Cerebellar cortex (tissue), 1 donor: ENCODE results near the gene POMZP3.
"Not testable (repeated sequence)": the region's sequence is repeated elsewhere in the genome, so short reads cannot be mapped to it uniquely, and the experiment has no call there.

Experiments
- DNase-seq: peaks from one replicate; pipeline ENCODE4 v3.0.0-alpha.2; 2015; ENCODE audit warnings: low spot score

POMZP3 gene

DNA sequence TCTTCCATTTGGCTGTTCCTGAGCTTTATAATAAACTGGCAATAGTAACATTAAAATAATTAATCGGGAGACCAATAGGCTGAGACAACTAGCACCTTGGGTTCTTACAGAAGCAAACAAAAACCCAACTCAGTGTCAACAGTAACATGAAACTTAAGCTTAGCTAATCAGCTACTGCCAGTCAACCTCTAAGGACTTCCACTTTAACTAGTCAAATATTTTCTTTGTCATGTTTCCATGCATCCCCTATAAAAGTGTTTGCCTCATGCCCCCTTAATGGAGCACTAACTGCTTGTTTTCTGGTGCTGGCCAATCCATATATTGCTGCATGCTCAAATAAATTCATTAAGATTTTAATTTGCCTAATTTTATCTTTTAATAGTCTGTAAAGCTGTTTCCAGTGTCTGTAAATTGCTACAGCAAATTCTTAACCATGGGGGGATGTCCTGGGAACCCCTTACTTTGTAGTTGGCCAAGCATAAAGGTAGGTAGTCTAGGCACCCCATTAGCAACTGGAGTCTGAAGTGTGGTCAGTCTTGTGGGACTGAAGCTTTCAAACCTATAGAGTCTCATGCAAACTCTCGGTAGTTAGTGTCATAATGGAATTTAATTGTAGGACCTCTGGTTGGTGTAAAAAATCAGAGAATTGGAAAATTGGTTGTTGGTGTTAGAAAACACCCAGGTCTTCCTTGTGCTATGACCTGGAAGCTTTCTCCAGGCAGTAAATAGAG lies 40.3 kb downstream of the POMZP3 start:
- not testable (repeated sequence) for DNase-seq

DNA sequence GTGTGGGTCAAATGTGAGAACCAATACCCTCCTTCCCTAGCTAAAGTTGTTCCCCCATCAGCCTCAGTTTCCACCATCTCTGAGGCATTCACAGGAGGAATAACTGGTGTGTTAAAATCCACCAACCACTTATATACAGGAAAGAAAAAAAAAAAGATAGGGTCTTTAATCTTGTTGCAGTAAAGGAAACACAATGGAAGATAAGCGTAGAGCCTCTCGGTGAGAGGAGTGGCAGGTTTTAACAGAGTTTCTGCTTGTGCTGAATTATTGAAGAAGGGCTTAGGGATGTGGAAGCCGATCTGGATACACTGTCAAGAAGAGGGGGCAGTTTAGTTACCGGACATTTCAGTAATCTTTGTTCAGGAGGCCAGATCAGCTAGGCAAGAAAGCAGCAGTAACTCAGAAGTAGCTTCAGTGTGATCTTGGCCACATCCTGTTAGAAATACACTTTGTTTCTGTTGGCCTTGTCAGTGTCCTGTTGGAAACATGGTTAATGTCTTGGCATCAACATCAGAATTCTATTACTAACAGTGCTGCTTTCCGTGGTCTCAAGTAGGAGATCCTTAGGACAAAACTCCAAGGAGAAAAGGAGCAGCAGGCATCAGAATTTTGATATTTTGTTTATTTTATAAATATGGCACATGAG lies 43.3 kb downstream of the POMZP3 start:
- not testable (repeated sequence) for DNase-seq

DNA sequence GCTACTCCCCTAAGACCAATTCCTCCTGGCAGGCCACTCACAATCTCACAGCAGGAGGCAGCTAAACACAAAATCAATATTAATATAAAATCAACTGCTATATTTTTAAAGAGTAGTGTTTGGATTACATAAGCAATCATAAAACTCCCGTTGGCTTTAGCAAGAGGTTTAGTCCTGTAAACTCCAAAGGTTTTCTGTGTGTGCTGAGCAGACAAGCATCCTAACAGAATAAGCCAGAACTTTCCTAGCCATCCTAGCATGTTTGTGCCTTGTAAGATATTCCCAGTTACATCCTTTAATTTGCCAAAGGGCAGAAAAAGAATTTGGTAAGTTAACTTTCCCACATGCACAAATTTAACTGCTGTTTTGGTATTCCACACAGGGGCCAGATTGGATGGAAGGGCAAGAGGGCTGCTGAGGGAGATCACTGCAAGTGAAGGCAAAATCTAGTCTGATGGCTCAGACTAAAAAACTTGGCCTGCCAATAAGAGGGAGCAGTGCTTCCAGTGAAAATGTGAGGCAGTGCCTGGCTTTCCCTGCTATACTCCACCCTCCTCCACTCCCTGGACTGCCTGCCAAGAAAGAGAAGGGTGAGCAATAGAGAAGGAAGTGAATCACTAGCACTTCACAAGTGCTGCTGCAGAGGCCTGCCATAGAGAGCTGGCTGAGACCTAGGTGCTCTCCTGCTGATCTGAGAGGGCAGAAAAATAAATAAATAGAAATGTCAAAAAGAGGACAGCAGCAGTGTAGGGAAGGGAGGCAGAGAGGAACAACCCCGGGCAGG lies 44.0 kb downstream of the POMZP3 start:
- peak; percentile 42 for DNase-seq

DNA sequence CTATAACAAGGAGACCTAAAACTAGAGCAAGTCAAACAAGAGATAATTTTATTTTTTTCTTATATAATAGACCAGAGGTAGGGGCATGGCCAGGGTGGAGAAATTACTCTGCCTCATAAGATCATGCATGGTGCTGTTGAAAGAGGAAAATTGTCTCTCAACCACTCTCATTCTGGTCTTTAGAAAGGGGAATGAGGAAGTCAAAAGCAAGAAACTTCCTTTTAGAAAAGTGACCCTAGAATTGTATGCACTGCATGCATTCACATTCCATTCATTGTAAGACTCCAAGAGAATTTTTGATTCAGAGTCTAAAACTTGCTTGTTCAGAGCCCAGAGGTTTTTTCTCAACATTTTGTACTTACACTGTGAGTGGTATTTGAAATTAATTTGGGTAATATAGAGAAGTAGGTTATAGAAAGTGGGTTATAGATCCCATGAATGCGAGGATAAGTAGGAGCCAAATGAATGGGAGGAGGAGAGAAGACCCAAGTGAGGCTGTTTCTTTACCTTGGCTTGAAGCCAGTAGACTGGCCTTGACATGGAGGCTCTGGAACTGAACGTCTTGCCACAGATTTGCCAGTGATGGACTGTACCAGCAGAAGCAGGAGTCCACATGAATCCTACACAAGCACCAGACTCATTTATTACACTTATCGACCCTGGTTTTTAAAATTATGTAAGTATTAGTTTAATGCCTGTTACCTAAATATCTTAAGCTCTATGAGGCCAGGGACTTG lies 51.0 kb downstream of the POMZP3 start:
- not testable (repeated sequence) for DNase-seq

DNA sequence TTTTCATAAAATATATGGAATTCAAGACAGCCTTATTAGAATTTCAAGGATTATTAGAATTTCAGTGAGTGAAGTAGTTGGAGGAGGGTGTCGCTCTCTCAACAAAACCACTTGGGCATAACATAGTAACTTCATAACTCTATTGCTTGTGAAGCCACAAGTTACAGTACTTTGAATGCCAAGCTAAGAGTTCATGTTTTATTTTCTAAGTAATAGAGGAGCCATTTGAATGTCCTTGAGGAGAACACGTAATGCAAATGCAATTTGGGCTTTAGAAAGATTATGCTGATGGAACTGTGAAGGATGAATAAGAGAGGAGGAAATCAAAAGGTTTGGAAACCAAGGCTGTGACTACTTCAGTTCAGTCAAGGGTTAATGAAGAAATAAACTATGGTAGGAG lies 51.6 kb downstream of the POMZP3 start:
- DNase-seq = not testable (repeated sequence)

DNA sequence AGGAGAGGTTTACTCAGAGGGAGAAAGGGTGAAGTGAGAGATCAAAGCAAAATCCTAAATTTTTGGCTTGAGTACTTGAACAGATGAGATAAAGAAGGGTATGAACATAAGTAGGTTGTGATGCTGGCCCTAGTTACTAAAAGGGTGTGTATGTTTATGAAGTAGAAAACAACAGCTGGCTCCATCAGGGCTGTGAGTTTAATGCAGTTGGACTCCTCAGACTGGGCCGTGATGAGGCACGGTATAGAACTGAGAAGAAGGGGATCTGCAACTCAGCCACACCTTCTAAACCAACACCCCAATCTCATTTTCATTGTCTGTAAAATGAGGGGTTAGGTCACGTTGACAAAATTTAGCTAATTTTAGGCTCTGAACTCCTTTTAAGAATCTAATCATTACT lies 54.8 kb downstream of the POMZP3 start:
- DNase-seq = not testable (repeated sequence)

DNA sequence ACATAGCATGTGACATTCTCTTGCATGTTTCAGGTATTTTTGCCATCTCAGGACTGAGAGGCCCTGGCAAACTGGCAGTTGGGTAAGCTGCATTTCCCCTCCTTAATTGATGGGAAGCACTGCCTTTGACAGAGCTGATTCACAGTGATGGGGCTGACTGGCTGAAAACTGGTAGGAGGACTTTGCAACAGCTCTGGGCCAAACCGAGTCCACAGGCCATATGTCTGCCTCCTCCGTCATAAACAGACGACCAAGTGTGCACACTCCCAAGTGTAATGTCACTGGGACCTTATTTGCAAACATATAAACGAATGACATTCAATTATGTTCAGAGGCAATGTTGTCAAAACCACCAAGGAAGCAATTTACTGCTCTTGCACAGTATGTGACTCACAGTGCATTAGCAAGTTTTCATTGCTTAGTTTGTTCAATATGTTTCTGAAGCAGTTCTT lies 56.7 kb downstream of the POMZP3 start:
- not testable (repeated sequence) for DNase-seq

DNA sequence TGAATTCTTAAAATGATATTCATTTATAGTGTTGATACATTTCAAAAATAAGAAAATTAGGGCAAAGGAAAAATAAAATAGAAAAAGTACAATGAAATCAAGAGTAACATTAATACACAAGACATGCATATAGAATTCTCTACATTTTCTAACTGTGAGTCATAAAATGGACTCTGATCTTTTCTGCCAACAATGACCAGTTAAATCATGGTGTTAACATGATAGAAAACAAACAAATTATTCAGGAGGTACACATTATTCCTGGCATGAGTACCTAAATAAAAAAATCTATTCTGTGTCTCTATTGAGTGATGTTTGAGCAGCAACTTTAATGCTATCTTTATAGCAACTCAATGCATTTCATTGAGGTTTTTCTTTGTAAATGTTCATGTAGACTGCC lies 58.3 kb downstream of the POMZP3 start:
- DNase-seq = not testable (repeated sequence)

DNA sequence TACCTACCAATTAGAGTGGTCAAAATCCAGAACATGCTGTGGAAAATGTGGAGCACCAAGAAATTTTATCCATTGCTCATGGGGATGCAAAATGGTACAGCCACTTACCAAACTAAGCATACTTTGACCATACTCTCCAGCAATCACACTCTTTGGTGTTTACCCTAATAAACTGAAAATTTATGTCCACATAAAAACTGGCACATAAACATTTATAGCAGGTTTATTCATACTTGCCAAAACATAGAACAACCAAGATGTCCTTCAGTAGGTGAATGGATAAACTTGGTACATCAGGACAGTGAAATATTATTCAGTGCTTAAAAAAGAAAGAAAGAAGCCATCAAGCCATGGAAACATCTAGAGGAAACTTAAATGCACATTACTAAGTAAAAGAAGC lies 59.3 kb downstream of the POMZP3 start:
- DNase-seq = not testable (repeated sequence)

DNA sequence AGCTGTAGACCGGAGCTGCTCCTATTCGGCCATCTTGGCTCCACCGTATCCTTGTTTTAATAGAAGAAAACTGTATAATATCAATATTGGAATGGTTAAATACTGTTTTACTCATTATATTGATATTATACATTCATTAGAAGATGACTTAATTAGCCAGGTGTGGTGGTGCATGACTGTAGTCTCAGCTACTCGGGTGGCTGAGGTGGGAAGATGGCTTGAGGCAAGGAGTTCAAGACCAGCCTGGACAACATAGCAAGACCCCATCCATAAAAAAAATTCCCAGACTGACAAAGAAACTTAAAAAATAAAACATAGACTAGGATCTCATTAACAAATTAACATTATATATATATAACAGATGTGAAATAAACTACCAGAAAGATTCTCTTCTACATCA lies 59.8 kb downstream of the POMZP3 start:
- not testable (repeated sequence) for DNase-seq

DNA sequence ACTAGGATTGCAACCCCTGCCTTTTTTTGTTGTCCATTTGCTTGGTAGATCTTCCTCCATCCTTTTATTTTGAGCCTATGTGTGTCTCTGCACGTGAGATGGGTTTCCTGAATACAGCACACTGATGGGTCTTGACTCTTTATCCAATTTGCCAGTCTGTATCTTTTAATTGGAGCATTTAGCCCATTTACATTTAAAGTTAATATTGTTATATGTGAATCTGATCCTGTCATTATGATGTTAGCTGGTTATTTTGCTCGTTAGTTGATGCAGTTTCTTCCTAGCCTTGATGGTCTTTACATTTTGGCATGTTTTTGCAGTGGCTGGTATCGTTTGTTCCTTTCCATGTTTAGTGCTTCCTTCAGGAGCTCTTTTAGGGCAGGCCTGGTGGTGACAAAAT lies 62.1 kb downstream of the POMZP3 start:
- DNase-seq = not testable (repeated sequence)

DNA sequence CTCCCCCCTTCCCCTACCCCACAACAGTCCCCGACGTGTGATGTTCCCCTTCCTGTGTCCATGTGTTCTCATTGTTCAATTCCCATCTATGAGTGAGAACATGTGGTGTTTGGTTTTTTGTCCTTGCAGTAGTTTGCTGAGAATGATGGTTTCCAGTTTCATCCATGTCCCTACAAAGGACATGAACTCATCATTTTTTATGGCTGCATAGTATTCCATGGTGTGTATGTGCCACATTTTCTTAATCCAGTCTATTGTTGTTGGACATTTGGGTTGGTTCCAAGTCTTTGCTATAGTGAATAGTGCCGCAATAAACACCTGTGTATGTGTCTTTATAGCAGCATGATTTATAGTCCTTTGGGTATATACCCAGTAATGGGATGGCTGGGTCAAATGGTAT lies 65.7 kb downstream of the POMZP3 start:
- DNase-seq = not testable (repeated sequence)

DNA sequence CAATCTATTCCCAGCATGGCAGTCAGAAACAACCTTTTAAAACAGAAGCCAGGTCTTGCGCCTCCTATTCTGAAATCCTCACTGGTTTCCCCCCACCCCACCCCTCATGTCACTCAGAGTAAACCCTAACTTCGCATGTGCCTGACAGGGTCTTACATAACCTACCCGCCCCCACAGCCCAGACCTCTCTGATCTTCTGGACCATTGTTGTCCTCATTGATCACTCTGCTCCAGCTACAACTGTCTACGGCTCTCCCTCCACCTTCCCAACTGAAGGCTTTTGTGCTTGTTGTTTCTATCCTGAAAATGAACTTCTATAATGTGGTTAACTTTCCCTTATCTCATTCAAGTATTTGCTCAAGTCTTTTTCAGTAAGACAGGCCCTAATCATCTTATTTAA lies 66.9 kb downstream of the POMZP3 start:
- not testable (repeated sequence) for DNase-seq
